Hepatocyte (in vitro differentiated cells): ENCODE results near the gene TLR8. TPM values are rescaled to one million over a fixed set of nuclear protein-coding genes. Genes with fewer than 3 reads are reported as not detected.

Experiments used
- DNase-seq: peaks from one replicate; pipeline ENCODE4 v3.0.0-alpha.2; 2016; ENCODE audit warnings: low spot score
- H2AFZ ChIP-seq: fragments of 200-600 bp; sonication (generic); 2 replicates; pipeline ENCODE4 v1.6.0; 2016; ENCODE audit warnings: antibody characterized with exemption, mild to moderate bottlenecking
- H3K27ac ChIP-seq: fragments of 200-600 bp; sonication (generic); 2 replicates; pipeline ENCODE4 v1.5.1; 2016; ENCODE audit warnings: mild to moderate bottlenecking
- H3K27me3 ChIP-seq: fragments of 200-600 bp; sonication (generic); 2 replicates; pipeline ENCODE4 v1.6.1; 2016
- H3K36me3 ChIP-seq: fragments of 200-600 bp; sonication (generic); replicated peaks from 2 replicates; pipeline ENCODE4 v1.5.1; 2016; ENCODE audit warnings: low read depth; ENCODE audit not compliant: insufficient read depth
- H3K4me1 ChIP-seq: fragments of 200-600 bp; sonication (generic); 2 replicates; pipeline ENCODE4 v1.5.1; 2016; ENCODE audit warnings: mild to moderate bottlenecking, moderate library complexity; ENCODE audit not compliant: insufficient read depth
- H3K4me2 ChIP-seq: fragments of 200-600 bp; sonication (generic); 2 replicates; pipeline ENCODE4 v1.6.0; 2016
- H3K4me3 ChIP-seq: fragments of 200-600 bp; sonication (generic); 2 replicates; pipeline ENCODE4 v1.5.1; 2016; ENCODE audit warnings: mild to moderate bottlenecking
- H3K79me2 ChIP-seq: fragments of 200-600 bp; sonication (generic); 2 replicates; pipeline ENCODE4 v1.6.0; 2017; ENCODE audit warnings: mild to moderate bottlenecking
- H3K9me2 ChIP-seq: fragments of 200-600 bp; sonication (generic); replicated peaks from 2 replicates; pipeline ENCODE4 v1.6.0; 2017; ENCODE audit warnings: mild to moderate bottlenecking; ENCODE audit not compliant: insufficient read depth
- H3K9me3 ChIP-seq: fragments of 200-600 bp; sonication (generic); 2 replicates; pipeline ENCODE4 v1.5.1; 2016; ENCODE audit warnings: low read depth, mild to moderate bottlenecking
- H4K20me1 ChIP-seq: fragments of 200-600 bp; sonication (generic); 2 replicates; pipeline ENCODE4 v1.6.0; 2016; ENCODE audit warnings: mild to moderate bottlenecking; ENCODE audit not compliant: insufficient read depth, poor library complexity, severe bottlenecking
- EZH2 ChIP-seq: fragments of 200-600 bp; sonication (generic); IDR thresholded peaks from 2 replicates; pipeline ENCODE4 v1.6.1; 2016; ENCODE audit warnings: antibody characterized with exemption, mild to moderate bottlenecking, borderline replicate concordance
- EZH2phosphoT487 ChIP-seq: fragments of 200-600 bp; sonication (generic); IDR thresholded peaks from one replicate; pipeline ENCODE4 v1.6.1; 2018; ENCODE audit warnings: antibody characterized with exemption, mild to moderate bottlenecking, low read depth, moderate library complexity; ENCODE audit not compliant: unreplicated experiment, severe bottlenecking
- WGBS: methylation state at CpG from one replicate; pipeline ENCODE4 v1.1.6; 2016; ENCODE audit warnings: low lambda C conversion rate; ENCODE audit errors: missing lambda C conversion rate; 5-methylcytosine and 5-hydroxymethylcytosine counted together
- polyA plus RNA-seq: library from polyadenylated mRNA; unstranded; fragments of >200 nt; fragmentation: Nextera tagmentation; extraction: Ambion mirVana; gene quantifications from 2 replicates; pipeline ENCODE4 v1.2.1, GENCODE V29; 2016
- total RNA-seq: library from RNA; depleted of rRNA; stranded (reverse); fragments of >200 nt; gene quantifications from 2 replicates; pipeline ENCODE4 v1.2.3, GENCODE V29; 2014
- TF ChIP-seq, protein P1 (sequence below): fragments of 200-600 bp; sonication (generic); IDR thresholded peaks from 2 replicates; pipeline ENCODE4 v1.5.1; 2016; ENCODE audit warnings: antibody characterized with exemption, mild to moderate bottlenecking; ENCODE audit not compliant: poor library complexity

TLR8 gene
- total and polyA plus RNA-seq, 2 experiments from 2014 or later = 0.07 TPM; not detected in 1

- TF ChIP-seq EZH2phosphoT487 (no peak), EZH2 (no peak)
- TF ChIP-seq, protein P1, sequence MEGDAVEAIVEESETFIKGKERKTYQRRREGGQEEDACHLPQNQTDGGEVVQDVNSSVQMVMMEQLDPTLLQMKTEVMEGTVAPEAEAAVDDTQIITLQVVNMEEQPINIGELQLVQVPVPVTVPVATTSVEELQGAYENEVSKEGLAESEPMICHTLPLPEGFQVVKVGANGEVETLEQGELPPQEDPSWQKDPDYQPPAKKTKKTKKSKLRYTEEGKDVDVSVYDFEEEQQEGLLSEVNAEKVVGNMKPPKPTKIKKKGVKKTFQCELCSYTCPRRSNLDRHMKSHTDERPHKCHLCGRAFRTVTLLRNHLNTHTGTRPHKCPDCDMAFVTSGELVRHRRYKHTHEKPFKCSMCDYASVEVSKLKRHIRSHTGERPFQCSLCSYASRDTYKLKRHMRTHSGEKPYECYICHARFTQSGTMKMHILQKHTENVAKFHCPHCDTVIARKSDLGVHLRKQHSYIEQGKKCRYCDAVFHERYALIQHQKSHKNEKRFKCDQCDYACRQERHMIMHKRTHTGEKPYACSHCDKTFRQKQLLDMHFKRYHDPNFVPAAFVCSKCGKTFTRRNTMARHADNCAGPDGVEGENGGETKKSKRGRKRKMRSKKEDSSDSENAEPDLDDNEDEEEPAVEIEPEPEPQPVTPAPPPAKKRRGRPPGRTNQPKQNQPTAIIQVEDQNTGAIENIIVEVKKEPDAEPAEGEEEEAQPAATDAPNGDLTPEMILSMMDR = no peak
- 89% methylated on average over 5 of the region's 5 CpGs for WGBS
- Histone ChIP-seq H3K9me3 (no peaks in the 10 kb centered on the region), H4K20me1 (no peaks in the 10 kb centered on the region), H3K4me1 (no peaks in the 10 kb centered on the region), H3K9me2 (no peaks in the 10 kb centered on the region), H3K4me2 (no peak overlapping the region), H3K27ac (no peak overlapping the region), H2AFZ (no peak overlapping the region), H3K27me3 (no peaks in the 10 kb centered on the region), H3K4me3 (no peak overlapping the region), H3K79me2 (no peaks in the 10 kb centered on the region), H3K36me3 (no peaks in the 10 kb centered on the region)
- DNase-seq = no peak
Observed at GRCh38 chrX:12898073-12898472, 8.3 kb upstream of the TLR8 start.

DNA sequence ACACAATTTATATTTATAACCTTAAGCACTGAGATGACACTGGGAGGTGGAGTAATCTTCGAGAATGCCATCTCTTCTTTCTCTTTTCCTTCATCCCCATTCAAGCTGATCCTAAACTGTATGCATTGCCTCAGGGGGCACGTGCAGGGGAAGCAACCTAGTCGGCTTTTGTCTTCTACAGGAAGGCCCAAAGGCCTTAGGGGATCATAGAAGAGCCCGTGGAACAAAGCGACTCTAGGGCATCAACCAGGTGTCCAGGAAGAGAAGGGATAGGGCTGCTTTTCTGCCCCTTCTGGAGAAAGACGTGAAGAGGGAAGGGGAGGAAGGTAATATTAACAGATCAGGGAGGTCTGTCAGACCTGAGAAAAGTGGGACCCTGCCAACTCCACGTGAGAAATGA lies 6.9 kb upstream of the TLR8 start:
- H3K4me3 ChIP-seq = no peak overlapping the region
- H3K79me2 ChIP-seq = no peaks in the 10 kb centered on the region
- no peak overlapping the region for H3K27ac ChIP-seq
- no peaks in the 10 kb centered on the region for H3K27me3 ChIP-seq
- H3K9me3 ChIP-seq = no peaks in the 10 kb centered on the region
- no peaks in the 10 kb centered on the region for H4K20me1 ChIP-seq
- H3K4me1 ChIP-seq = no peaks in the 10 kb centered on the region
- no peak overlapping the region for H3K4me2 ChIP-seq
- no peaks in the 10 kb centered on the region for H3K9me2 ChIP-seq
- TF ChIP-seq EZH2 = no peak
- TF ChIP-seq, protein P1 = no peak
- TF ChIP-seq EZH2phosphoT487 = no peak
- no peak overlapping the region for H2AFZ ChIP-seq
- H3K36me3 ChIP-seq = no peaks in the 10 kb centered on the region
- no peak for DNase-seq
- WGBS = 56% methylated on average over 7 of the region's 7 CpGs

GRCh38 chrX:12901486-12901885 lies 4.9 kb upstream of the TLR8 start:
- WGBS = 39% methylated on average over 10 of the region's 10 CpGs
- Histone ChIP-seq H4K20me1 (no peaks in the 10 kb centered on the region), H3K27ac (no peak overlapping the region), H3K27me3 (no peaks in the 10 kb centered on the region), H2AFZ (no peak overlapping the region), H3K4me2 (no peak overlapping the region), H3K79me2 (no peaks in the 10 kb centered on the region), H3K9me3 (no peaks in the 10 kb centered on the region), H3K9me2 (no peaks in the 10 kb centered on the region), H3K36me3 (no peaks in the 10 kb centered on the region), H3K4me1 (no peaks in the 10 kb centered on the region), H3K4me3 (no peak overlapping the region)
- DNase-seq = peak; percentile 65
- TF ChIP-seq EZH2phosphoT487 (no peak), EZH2 (no peak)
- TF ChIP-seq, protein P1 = peak; percentile 68

DNA sequence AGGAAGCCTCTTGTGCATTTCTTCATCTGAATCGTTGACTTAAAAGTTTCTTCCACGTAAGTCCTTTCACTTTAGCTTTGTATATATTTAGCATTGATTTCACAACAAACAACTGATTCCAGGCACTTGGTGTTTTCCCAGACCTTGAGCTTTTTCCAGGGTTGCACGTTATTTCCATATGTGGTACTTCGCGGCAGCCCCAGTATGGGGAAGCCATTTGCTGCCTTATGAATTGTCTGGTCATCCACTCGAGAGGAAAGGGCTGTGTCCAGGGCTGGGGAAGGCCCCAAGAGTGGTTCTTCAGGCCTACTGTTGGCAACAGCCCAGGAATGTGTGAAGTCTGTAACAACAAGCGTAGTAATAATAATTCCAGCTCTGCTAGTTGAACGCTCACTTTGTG lies 2.8 kb upstream of the TLR8 start:
- H3K27me3 ChIP-seq = no peaks in the 10 kb centered on the region
- no peaks in the 10 kb centered on the region for H3K36me3 ChIP-seq
- no peaks in the 10 kb centered on the region for H3K4me1 ChIP-seq
- no peak overlapping the region for H3K4me3 ChIP-seq
- no peaks in the 10 kb centered on the region for H3K79me2 ChIP-seq
- WGBS = 91% methylated on average over 8 of the region's 8 CpGs
- no peaks in the 10 kb centered on the region for H4K20me1 ChIP-seq
- peak; percentile 7 for DNase-seq
- H3K4me2 ChIP-seq = no peak overlapping the region
- H3K9me2 ChIP-seq = no peaks in the 10 kb centered on the region
- no peak for TF ChIP-seq EZH2phosphoT487
- TF ChIP-seq, protein P1 = no peak
- no peak for TF ChIP-seq EZH2
- no peaks in the 10 kb centered on the region for H3K9me3 ChIP-seq
- H2AFZ ChIP-seq = no peak overlapping the region
- H3K27ac ChIP-seq = peak overlapping the region; percentile 23
